ENCODE results near the gene LYPD5.

DNA sequence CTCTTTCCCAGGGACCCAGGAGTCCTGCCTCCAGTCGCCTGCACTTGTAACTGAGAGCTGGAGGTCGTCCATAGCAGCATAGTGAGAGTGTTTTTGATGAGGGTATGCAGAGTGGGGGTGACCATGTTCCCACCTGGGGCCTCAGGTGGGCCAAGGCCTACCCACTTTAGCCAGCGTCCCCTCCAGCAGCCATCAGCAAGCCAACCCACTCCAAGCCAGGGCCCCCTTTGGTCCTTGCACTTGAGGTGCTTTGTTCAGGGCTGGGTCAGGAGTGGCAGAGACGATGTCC, 35.5 kb downstream of the LYPD5 start:
- TF ChIP-seq EZH2 (IDR thresholded peaks at IDR 0.05; ENCODE audit: insufficient read depth, poor library complexity, severe bottlenecking): no peak
- TF ChIP-seq EZH2phosphoT487 (IDR thresholded peaks at IDR 0.05; ENCODE audit: insufficient read depth, low read depth): no peak

Measured in GM23248 (cell line).